GM08714 (cell line): Measurements from ENCODE around the gene SLC13A3.

Experiments used
- H3K4me3 ChIP-seq: fragments of 200-500 bp; sonication (Bioruptor generic); 2 replicates; pipeline ENCODE4 v1.5.1; 2014; ENCODE audit warnings: mild to moderate bottlenecking, low read length, inconsistent platforms
- ZNF274 ChIP-seq: IDR thresholded peaks from 2 replicates; pipeline ENCODE4 v1.6.1; 2012; ENCODE audit warnings: mild to moderate bottlenecking, low read depth, low read length

The SLC13A3 gene

GRCh38 chr20:46541229-46541935 is 109.9 kb downstream of the SLC13A3 start:
- no peak for TF ChIP-seq ZNF274
- H3K4me3 ChIP-seq, result no peak overlapping the region

DNA sequence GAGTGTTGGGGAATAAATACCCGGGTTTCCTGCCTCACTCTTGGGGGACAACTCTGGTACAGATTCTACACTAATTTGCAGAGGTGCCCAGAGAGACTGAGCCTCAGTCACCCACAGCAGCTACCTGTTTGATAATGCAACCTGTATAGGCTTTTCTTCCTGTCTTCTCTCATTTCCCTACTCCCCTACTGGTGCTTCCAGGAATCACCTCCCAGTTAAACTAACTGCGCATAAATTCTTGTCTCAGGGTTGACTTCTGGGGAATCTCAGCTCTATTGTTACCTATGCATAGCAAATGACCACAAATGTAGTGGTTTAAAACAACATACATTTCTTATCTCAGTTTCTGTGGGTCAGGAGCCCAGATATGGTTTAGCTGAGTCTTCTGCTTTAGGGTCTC is 112.1 kb downstream of the SLC13A3 start:
- TF ChIP-seq ZNF274, result no peak
- H3K4me3 ChIP-seq, result no peak overlapping the region

DNA sequence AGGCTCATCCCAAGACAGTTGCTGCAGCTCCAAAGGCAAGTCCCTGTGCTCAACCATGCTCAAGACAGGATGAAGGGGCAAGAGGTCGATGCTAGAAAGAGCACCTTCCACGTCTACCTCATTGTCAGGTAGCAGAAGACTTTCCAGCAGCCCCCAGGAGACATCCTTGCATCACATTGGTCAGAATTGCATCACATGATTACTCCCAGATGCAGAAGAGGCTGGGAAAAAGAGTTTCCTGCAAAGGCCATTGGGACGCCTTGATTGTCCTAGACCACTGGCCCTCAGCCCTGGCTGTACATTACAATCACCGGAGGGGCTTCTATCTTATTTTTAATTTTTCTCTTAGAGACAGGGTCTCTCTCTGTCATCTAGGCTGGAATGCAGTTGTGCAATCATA is 120.6 kb downstream of the SLC13A3 start:
- no peak overlapping the region for H3K4me3 ChIP-seq
- no peak for TF ChIP-seq ZNF274

- no peak for TF ChIP-seq ZNF274
- no peak overlapping the region for H3K4me3 ChIP-seq
These were observed 127.4 kb downstream of the SLC13A3 start for GRCh38 chr20:46523696-46524328.

DNA sequence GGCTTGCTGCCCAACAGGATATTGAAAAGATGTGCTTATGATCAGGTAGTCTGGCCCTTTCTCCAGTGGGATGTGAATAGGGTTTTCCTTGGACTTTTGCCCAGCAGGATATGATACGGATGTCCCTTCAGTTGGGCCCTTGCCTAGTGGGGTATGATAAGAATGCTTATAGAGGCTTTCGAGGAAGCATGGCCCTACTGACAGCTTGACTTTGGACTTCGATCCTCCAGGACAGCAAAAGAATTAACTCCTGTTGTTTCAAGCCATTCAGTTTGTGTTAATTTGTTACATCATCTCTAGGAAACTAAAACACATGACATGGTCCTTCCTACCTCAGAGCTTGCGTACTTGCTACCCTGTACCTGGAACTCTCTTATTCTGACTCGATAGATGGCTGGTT is 128.2 kb downstream of the SLC13A3 start:
- TF ChIP-seq ZNF274, result no peak
- H3K4me3 ChIP-seq, result no peak overlapping the region

DNA sequence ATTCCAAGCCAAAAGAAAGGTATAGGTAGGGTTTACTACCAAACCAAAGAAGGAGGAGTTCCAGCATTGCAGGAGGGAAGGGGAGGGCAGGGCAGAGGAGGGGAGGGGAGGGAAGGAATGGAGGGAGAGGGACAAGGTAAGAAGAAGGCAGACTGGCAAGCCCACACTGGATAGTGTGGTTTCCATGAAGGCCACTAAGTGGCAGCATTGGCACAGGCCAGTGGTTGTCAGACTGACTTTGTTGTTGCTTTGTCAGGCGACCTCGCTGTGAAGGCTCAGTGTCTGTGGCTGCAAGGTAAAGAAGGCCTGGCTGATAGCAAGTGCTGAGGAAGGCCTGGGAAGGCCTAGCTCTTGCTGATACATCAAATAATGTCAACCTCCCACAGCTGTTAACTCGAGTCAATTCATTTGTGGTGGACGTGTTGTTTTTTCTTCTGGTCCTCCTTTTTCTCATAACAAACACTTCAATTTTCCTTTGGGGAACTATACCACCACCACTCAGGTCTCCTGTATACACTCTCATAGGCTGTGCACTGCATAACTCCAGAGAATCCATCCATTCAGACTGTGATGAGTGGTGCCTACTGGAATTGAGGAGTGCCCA is 130.2 kb downstream of the SLC13A3 start:
- H3K4me3 ChIP-seq, result no peak overlapping the region
- TF ChIP-seq ZNF274, result no peak

DNA sequence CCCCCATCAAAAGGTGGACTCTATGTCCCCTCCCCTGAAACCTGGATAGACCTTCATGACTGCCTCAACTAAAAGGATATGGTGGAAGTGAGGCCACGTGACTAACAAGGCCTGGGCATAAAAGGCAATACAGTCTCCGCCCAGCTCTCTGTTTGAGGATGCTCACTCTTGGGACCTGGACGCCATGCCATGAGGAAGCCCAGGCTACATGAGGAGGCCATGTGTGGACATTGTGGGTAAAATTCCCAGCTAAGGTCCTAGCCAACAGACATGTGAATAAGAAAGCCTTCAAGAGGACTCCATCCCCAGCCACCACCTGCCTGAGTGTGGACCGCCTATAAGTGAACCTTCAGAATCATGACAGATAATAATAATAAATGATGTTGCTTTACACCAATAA is 130.7 kb downstream of the SLC13A3 start:
- TF ChIP-seq ZNF274, result no peak
- no peak overlapping the region for H3K4me3 ChIP-seq

GRCh38 chr20:46519471-46520068 is 131.7 kb downstream of the SLC13A3 start:
- TF ChIP-seq ZNF274, result no peak
- no peak overlapping the region for H3K4me3 ChIP-seq

DNA sequence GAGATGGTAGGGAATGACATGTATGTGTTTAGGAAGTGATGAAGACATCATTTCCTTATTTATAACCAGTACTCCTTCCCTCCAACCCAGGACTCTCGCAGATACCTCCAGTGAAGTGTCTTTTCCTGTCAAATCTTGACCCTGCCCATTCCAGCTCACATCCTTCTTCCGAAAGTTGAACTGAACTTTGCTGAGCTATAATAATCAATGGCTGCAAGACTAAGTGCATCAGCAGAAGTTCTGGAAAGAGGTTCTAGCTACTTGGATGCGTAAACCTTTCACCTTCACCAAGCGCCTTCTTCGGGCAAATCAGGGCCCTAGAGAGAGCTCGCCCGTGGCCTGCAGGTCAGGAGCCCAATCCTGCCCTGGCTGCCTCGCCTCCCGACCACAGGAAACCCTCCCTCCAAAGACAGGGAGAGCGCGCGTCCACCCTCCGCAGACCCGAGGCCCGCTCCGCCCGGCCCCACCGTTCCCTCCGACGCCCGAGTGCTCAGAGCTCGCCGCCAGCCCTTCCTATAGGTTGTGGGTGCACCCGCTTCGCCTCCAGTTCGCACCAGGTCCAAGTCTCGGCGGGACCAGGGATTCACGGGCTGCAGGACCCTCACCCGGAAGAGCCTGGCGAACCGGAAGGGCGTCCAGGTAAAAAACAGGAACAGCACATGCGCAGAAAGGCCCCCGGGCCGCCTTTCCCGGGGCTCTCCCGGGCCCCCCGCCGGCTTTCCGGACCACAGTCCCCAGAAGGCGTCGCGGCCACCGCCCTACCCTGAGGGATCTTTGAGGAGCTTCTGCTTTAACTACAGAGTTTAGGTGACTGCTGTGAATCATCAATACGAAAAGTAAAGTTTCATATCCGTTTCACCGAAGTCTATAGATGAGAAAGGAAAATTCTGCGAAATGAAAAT is 138.1 kb downstream of the SLC13A3 start, which contains the start of gene ZNF334:
Gene ZNF334, minus strand, starts transcription at position 617 of the 902 bp plus-strand sequence. CDS start 1,457 bp downstream, outside the sequence.
- no peak for TF ChIP-seq ZNF274
- peak within 1 kb of the TSS; percentile 70 for H3K4me3 ChIP-seq

GRCh38 chr20:46509523-46509922 is 141.7 kb downstream of the SLC13A3 start:
- no peak overlapping the region for H3K4me3 ChIP-seq
- TF ChIP-seq ZNF274, result no peak
